NCI-H1417 (cell line): Measurements from ENCODE around the gene GTPBP1.

Experiments used
- DNase-seq, 3 experiments: peaks; one replicate each; lab custom pipeline; 2025; lab: John Stamatoyannopoulos, UW

GTPBP1 gene

GRCh38 chr22:38700789-38701628 lies 4.7 kb upstream of the GTPBP1 start, which contains the start of gene JOSD1:
TSS of gene JOSD1 (minus strand) at chr22:38700943. CDS start at chr22:38699987, 956 bp downstream.
- DNase-seq = peak; percentile 90 to 93 (median 91)

- peak in 2 of 3 experiments; percentile 26 to 64 for DNase-seq
These were observed 1.0 kb upstream of the GTPBP1 start for GRCh38 chr22:38704654-38705234.

GRCh38 chr22:38706101-38706900 lies 557 bp downstream of the GTPBP1 start:
- peak in 2 of 3 experiments; percentile 66 to 86 for DNase-seq

- no peak for DNase-seq
These were observed 1.1 kb downstream of the GTPBP1 start for GRCh38 chr22:38706901-38707195.

GRCh38 chr22:38707346-38707745 lies 1.6 kb downstream of the GTPBP1 start:
- DNase-seq = no peak

- no peak for DNase-seq
These were observed 2.2 kb downstream of the GTPBP1 start for GRCh38 chr22:38707984-38708383.

- DNase-seq = no peak
These were observed 3.6 kb downstream of the GTPBP1 start for GRCh38 chr22:38709306-38709705.

GRCh38 chr22:38710351-38710750 lies 4.6 kb downstream of the GTPBP1 start:
- DNase-seq = no peak

GRCh38 chr22:38710866-38711265 lies 5.1 kb downstream of the GTPBP1 start:
- DNase-seq = no peak

GRCh38 chr22:38712486-38713207 lies 6.9 kb downstream of the GTPBP1 start:
- no peak for DNase-seq

GRCh38 chr22:38713921-38714320 lies 8.2 kb downstream of the GTPBP1 start:
- no peak for DNase-seq

- DNase-seq = peak in 2 of 3 experiments; percentile 57 to 85
These were observed 9.5 kb downstream of the GTPBP1 start for GRCh38 chr22:38715176-38715764.

GRCh38 chr22:38715852-38716251 lies 10.1 kb downstream of the GTPBP1 start:
- no peak for DNase-seq

GRCh38 chr22:38716271-38716670 lies 10.5 kb downstream of the GTPBP1 start:
- no peak for DNase-seq

GRCh38 chr22:38716826-38717225 lies 11.1 kb downstream of the GTPBP1 start:
- no peak for DNase-seq

- no peak for DNase-seq
These were observed 11.5 kb downstream of the GTPBP1 start for GRCh38 chr22:38717244-38717643.

GRCh38 chr22:38718414-38718813 lies 12.7 kb downstream of the GTPBP1 start:
- DNase-seq = peak in 2 of 3 experiments; percentile 13 to 21

GRCh38 chr22:38719196-38719595 lies 13.5 kb downstream of the GTPBP1 start:
- DNase-seq = no peak

- no peak for DNase-seq
These were observed 14.6 kb downstream of the GTPBP1 start for GRCh38 chr22:38720350-38720749.

- DNase-seq = no peak
These were observed 15.8 kb downstream of the GTPBP1 start for GRCh38 chr22:38721551-38721950.

- no peak for DNase-seq
These were observed 18.4 kb downstream of the GTPBP1 start for GRCh38 chr22:38724176-38724575.
